Heart right ventricle (tissue), 16 donors: ENCODE measurements around the gene TRDN. TPM values are rescaled to one million over a fixed set of nuclear protein-coding genes. Genes with fewer than 3 reads are reported as not detected.

ENCODE experiments used
- ATAC-seq, 8 donors: fragments of 200-7000 bp; cut with Tn5 transposase; one replicate each; pipeline ENCODE4 v1.9.1; 2020; ENCODE audit warnings: mild to moderate bottlenecking in 8 of 8, moderate library complexity in 8 of 8, moderate number of reproducible peaks in 1 of 8
- DNase-seq, 2 donors: peaks; one replicate each; pipeline ENCODE4 v3.0.0-alpha.2; 2020
- H3K27ac ChIP-seq, 10 donors: fragments of 200-600 bp; sonication (generic) in 2 of 10; one replicate each; pipeline versions ENCODE4 v1.5.0 to v1.8.0; 2020 to 2022; ENCODE audit warnings: mild to moderate bottlenecking in 3 of 10
- H3K27me3 ChIP-seq, 7 donors: fragments of 200-600 bp; one replicate each; pipeline ENCODE4 v1.8.0; 2021 to 2022; ENCODE audit warnings: mild to moderate bottlenecking in 2 of 7
- H3K36me3 ChIP-seq, 9 donors: fragments of 200-600 bp; sonication (generic) in 1 of 9; one replicate each; pipeline versions ENCODE4 v1.5.0 to v1.8.0; 2020 to 2022; ENCODE audit warnings: mild to moderate bottlenecking in 2 of 9
- H3K4me1 ChIP-seq, 9 donors: fragments of 200-600 bp; sonication (generic) in 1 of 9; one replicate each; pipeline versions ENCODE4 v1.5.0 to v1.8.0; 2020 to 2022; ENCODE audit warnings: mild to moderate bottlenecking in 4 of 9
- H3K4me3 ChIP-seq, 10 donors: fragments of 200-600 bp; sonication (generic) in 2 of 10; one replicate each; pipeline versions ENCODE4 v1.5.0 to v1.8.0; 2020 to 2022; ENCODE audit warnings: mild to moderate bottlenecking in 7 of 10, moderate library complexity in 2 of 10
- H3K9me3 ChIP-seq, 11 donors: fragments of 200-600 bp in 10 of 11; sonication (generic) in 2 of 11; one replicate each; pipeline versions ENCODE4 v1.5.0 to v1.8.0; 2013 to 2022; ENCODE audit warnings: mild to moderate bottlenecking in 2 of 11, control low read depth in 1 of 11, moderate library complexity in 1 of 11
- WGBS, 2 donors: extraction: QIAGEN DNeasy Blood & Tissue Kit; methylation state at CpG; one replicate each; pipeline ENCODE4 v1.1.7; 2013; ENCODE audit warnings: inconsistent platforms in 1 of 2; 5-methylcytosine and 5-hydroxymethylcytosine counted together
- intact Hi-C, 10 donors: fragments of 100-400 bp; cut with DNase I; formaldehyde crosslinking; loops; one replicate each; pipeline versions ENCODE4 v1.11.1 to v1.14.2; 2022
- polyA plus RNA-seq, 2 donors: library from polyadenylated mRNA; stranded (reverse); fragments of 200-250 nt; gene quantifications; one replicate each; pipeline ENCODE4 v1.2.3, GENCODE V29; 2013
- total RNA-seq, 10 donors: library from RNA; stranded (reverse); fragmentation: NEBNext Ultra II Directional in 3 of 10; extraction: Animal tissue kit (Norgen Biotek cat#: 25700) in 3 of 10; gene quantifications; one replicate each; pipeline versions ENCODE4 v1.2.1 to v1.2.4, GENCODE V29; 2021 to 2023
- TF ChIP-seq, protein P1 (sequence below), 9 donors: fragments of 200-600 bp; sonication (generic) in 2 of 9; IDR thresholded peaks; one replicate each; pipeline versions ENCODE4 v1.5.0 to v1.8.0; 2021 to 2022; ENCODE audit warnings: antibody characterized with exemption in 9 of 9, mild to moderate bottlenecking in 5 of 9, moderate library complexity in 1 of 9
- donor health status: Arrhythmogenic right ventricular cardiomyopathy.
- donor health status: ischemic (EF 13 %, LVEDD 7.1; RV severe dilation, severe dysfunction).
- donor health status: healthy with polysubstance abuse.
- donor health status: DM: no; HTN: yes; CAD: no.
- donor health status: DM: no; HTN: no; CAD: no.
- donor health status: ischemic (EF 25% LVEDD 6.9; RV normal size, moderate dysfunction).
- donor health status: ischemic (EF 25% LVEDD 5.7; RV mildly dilated, moderate dysfunction).
- donor health status: healthy.
- donor health status: DM: yes; HTN: yes; CAD: no.
- donor health status: Ischemic cardiomyopathy.
- donor health status: ischemic (EF 35%, LVEDD 5.7; RV mildly dilated, moderate dysfunction).
- donor health status: nonischemic (EF 11% LVEDD 7.7; RV severe dilation, severe dysfunction).
- donor health status: DM: yes; HTN: yes; CAD: no.
- donor health status: PGD.
- donor health status: ischemic (EF 29% LVEDD 5.4; RV normal size, mild dysfunction).
- donor health status: nonischemic (EF 23%, LVEDD 6.1; RV moderate dilation, normal function).

Gene TRDN
- total and polyA plus RNA-seq, 12 donors, result 37.6 to 1,141 (median 437) TPM

DNA sequence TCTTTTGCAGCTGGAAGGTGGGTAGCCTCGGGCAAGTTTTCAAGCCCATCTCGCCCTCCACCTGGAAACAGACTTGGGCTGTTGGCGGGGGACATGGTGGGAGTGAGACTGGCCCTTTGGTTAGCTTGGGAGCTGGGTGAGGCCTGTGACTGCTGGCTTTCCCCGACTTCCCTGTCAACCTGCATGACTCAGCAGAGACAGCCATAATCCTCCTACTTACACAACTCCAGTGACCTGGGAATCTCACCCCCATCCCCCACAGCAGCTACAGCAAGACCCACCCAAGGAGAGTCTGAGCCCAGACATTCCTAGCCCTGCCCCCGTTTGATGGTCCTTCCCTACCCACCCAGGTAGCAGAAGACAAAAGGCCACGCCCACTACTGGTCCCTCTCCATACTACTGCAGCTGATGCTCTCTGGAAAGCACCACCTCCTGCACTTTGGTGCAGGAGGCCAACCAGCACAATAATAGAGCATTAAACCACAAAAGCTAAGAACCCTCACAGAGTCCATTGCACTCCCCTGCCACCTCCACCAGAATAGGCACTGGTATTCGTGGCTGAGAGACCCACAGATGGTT, 188.4 kb downstream of the TRDN start:
- Histone ChIP-seq H3K36me3 (peaks cover 0 to 27% (median 0%) of the 10 kb centered on the region in 9 donors), H3K4me1 (peaks cover 0 to 4% (median 0%) of the 10 kb centered on the region in 9 donors), H3K9me3 (peaks cover 0 to 48% (median 0%) of the 10 kb centered on the region in 11 donors), H3K27ac (peak overlapping the region in 1 of 10 donors; percentile 30), H3K27me3 (no peaks in the 10 kb centered on the region), H3K4me3 (no peak overlapping the region)
- intact Hi-C loops, result no loop called here
- WGBS, 2 donors, result 77 to 89% methylated on average over 7 of the region's 7 CpGs
- DNase-seq (no peak), ATAC-seq (peak in 3 of 8 donors; percentile 16 to 38 (median 27))
- TF ChIP-seq, protein P1, sequence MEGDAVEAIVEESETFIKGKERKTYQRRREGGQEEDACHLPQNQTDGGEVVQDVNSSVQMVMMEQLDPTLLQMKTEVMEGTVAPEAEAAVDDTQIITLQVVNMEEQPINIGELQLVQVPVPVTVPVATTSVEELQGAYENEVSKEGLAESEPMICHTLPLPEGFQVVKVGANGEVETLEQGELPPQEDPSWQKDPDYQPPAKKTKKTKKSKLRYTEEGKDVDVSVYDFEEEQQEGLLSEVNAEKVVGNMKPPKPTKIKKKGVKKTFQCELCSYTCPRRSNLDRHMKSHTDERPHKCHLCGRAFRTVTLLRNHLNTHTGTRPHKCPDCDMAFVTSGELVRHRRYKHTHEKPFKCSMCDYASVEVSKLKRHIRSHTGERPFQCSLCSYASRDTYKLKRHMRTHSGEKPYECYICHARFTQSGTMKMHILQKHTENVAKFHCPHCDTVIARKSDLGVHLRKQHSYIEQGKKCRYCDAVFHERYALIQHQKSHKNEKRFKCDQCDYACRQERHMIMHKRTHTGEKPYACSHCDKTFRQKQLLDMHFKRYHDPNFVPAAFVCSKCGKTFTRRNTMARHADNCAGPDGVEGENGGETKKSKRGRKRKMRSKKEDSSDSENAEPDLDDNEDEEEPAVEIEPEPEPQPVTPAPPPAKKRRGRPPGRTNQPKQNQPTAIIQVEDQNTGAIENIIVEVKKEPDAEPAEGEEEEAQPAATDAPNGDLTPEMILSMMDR (IDR thresholded peaks at IDR 0.05), result no peak

DNA sequence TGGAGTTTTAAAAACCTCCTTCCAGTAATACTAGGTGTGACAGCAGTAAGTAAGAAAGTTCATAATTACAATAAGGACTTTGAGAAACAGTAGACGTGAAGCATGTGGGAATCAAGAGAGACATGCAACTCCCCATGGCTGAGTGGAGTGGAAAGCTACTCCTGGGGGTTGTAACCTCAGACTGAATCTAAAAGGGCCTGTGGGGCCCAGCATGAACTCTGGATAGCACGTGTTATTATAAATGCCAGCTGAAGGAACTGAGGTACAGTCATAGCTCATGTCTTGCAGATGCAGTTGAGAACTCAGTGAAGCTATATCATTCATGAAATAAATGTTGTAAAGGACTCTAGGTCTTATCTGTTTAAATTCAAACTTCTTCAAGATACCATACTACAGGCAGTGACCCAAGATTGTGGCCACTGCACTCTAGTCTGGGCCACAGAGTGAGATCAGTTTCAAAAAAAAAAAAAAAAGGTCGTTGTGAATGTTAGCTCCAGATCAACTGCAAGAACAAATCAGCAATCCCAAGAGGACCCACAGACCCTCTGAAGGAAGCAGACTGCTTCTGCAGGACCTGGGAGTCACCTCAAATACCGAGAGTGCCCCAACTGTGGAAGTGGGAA, 189.3 kb downstream of the TRDN start:
- intact Hi-C loops, result no loop called here
- TF ChIP-seq, protein P1 (IDR thresholded peaks at IDR 0.05), result no peak
- 72 to 80% methylated on average over 4 of the region's 4 CpGs for WGBS, 2 donors
- H3K4me1 ChIP-seq, result peaks cover 0 to 4% (median 0%) of the 10 kb centered on the region in 9 donors
- DNase-seq, result no peak
- no peak overlapping the region for H3K4me3 ChIP-seq
- peak overlapping the region in 2 of 10 donors; percentile 14 to 30 for H3K27ac ChIP-seq
- no peaks in the 10 kb centered on the region for H3K27me3 ChIP-seq
- H3K9me3 ChIP-seq, result peaks cover 0 to 49% (median 0%) of the 10 kb centered on the region in 11 donors
- peak in 2 of 8 donors; percentile 14 to 18 for ATAC-seq
- H3K36me3 ChIP-seq, result peaks cover 0 to 27% (median 0%) of the 10 kb centered on the region in 9 donors

DNA sequence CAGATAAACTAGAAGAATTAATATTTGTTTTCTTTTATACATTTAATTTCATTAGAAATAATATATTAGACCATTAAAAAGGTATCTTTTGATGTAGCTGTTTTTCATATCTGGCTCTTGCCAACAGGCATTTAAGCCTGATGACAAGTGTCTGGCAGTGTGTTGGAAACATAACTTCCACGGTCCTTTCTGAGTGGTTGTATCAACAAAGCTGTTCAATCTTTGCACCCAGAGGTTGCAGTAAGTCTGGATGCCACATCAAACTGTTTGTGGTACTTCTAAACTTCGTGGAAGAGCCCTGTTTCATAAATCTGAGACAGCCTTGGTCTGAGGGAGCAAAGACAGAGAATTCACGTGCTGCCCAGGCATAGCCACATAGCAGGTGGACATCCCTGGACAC, 197.4 kb downstream of the TRDN start:
- TF ChIP-seq, protein P1 (IDR thresholded peaks at IDR 0.05), result no peak
- peak overlapping the region; percentile 45 to 90 (median 78) for H3K27ac ChIP-seq
- 12 to 25% methylated on average over 3 of the region's 3 CpGs for WGBS, 2 donors
- intact Hi-C loops, result loop anchor here in 1 of 10 donors (10.0 kb wide), 1 partner anchor 195 kb away; the partner anchor contains the start of gene TRDN
- H3K36me3 ChIP-seq, result no peaks in the 10 kb centered on the region
- no peaks in the 10 kb centered on the region for H3K27me3 ChIP-seq
- ATAC-seq (peak; percentile 73 to 86 (median 78)), DNase-seq (peak in 1 of 2 donors; percentile 50)
- peaks cover 0 to 11% (median 0%) of the 10 kb centered on the region in 11 donors for H3K9me3 ChIP-seq
- H3K4me1 ChIP-seq, result peaks cover 0 to 3% (median 0%) of the 10 kb centered on the region in 9 donors
- H3K4me3 ChIP-seq, result peak overlapping the region; percentile 19 to 57 (median 48)

DNA sequence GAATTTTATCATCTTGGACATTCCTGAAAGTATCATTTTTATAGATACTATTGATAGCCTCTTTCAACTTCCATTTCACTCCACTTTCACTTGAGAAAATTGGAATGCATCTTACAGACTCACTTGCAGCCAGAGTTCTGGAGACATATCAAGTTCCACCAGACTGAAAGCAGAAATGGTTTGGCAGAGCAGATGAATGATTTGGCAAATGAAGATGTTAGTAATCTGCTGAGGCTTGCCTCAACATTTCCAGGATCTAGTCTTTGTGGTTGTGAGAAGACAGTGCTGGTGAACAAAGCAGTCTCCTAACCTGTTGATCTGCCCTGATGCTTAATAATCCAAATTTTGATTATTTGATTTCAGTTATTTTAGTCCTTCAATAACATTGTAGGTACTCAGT, 202.6 kb downstream of the TRDN start:
- intact Hi-C loops, result loop anchor here in 1 of 10 donors (10.0 kb wide), 1 partner anchor 201 kb away; the partner anchor contains the start of gene TRDN
- TF ChIP-seq, protein P1 (IDR thresholded peaks at IDR 0.05), result no peak
- DNase-seq (no peak), ATAC-seq (peak in 2 of 8 donors; percentile 27 to 55)
- Histone ChIP-seq H3K27ac (peak overlapping the region in 2 of 10 donors; percentile 9 to 24), H3K36me3 (no peaks in the 10 kb centered on the region), H3K4me1 (peaks cover 0 to 9% (median 0%) of the 10 kb centered on the region in 9 donors), H3K4me3 (no peak overlapping the region), H3K9me3 (no peaks in the 10 kb centered on the region), H3K27me3 (no peaks in the 10 kb centered on the region)
